DMS114 treated with DMSO at 0.1 percent for 48 hours (cell line): Measurements from ENCODE around the gene COG8.
"Not testable (repeated sequence)": the region's sequence is repeated elsewhere in the genome, so short reads cannot be mapped to it uniquely, and the experiment has no call there.

Source experiments
- DNase-seq: peaks from one replicate; lab custom pipeline; 2025; ENCODE audit not compliant: unreplicated experiment; lab: John Stamatoyannopoulos, UW

Gene COG8

DNA sequence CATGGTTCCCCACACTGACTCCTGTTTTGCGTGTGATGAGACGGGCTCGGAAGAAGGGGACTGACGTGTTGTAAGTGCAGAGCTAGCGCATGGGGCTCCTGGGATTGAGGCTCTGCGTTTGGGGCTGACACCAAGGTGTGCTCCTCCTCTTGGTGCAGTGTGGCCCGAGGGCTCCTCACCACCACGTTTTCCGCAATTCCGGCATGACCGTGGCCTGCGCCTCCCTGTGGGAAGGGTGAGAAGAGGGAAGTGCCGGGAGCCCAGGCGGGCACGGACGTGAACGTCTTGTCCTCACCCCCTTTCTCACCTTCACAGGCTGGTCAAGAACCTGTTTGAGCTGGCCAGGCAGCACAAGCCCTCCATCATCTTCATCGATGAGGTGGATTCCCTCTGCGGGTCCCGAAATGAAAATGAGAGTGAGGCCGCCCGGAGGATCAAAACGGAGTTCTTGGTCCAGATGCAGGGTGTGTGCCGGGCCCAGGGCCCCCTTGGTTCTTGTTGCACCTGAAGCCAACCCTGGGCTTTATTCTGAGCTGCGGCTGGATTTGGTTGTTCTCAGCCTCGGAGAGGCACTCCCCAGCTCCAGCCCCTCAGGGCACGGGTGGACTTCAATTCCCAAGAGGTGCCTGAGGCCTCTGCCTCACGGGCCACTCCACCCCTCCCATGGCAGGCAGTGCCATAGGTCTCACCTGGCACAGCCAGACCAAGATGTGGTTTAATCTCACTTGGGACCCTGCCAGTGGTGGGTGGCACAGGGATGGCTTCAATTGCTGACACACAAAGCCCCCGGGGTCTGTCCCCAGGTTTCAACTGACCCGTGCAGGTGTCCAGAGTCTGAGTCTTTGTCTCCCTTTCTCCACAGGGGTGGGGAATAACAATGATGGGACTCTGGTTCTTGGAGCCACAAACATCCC, 19.3 kb downstream of the COG8 start:
- no peak for DNase-seq

DNA sequence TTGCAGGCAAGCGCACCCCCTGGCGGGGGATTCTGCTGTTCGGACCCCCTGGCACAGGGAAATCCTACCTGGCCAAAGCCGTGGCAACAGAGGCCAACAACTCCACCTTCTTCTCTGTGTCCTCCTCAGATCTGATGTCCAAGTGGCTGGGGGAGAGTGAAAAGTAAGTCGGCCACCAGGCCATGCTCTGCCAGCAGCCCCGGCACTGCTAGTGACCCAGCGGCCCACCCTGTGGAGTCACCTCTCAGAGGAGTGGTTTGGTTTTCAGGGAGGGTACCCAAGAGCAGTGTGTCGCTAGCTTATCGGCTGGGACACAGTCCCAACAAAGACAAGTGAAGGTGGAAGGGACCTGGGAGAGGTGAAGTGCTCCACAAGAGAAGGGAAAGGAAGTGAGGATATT, 20.0 kb downstream of the COG8 start:
- DNase-seq, result no peak

DNA sequence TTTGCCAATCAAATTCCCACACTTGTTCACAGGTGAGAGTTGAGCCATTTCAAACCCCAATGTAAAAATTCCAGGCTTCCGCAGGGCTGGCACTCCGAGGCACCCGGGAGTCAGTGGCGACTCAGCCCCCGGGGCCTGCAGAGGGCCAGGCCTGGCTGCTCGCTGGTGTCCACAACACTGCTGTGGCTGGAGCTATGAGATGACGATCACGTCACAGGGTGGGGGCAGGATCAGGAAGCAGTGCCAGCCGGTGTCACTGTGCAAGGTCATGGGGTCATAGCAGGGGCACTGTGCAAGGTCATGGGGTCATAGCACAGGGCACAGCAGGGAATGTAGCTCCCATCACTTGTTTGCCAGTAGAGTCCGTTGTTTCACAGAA, 20.5 kb downstream of the COG8 start:
- no peak for DNase-seq

DNA sequence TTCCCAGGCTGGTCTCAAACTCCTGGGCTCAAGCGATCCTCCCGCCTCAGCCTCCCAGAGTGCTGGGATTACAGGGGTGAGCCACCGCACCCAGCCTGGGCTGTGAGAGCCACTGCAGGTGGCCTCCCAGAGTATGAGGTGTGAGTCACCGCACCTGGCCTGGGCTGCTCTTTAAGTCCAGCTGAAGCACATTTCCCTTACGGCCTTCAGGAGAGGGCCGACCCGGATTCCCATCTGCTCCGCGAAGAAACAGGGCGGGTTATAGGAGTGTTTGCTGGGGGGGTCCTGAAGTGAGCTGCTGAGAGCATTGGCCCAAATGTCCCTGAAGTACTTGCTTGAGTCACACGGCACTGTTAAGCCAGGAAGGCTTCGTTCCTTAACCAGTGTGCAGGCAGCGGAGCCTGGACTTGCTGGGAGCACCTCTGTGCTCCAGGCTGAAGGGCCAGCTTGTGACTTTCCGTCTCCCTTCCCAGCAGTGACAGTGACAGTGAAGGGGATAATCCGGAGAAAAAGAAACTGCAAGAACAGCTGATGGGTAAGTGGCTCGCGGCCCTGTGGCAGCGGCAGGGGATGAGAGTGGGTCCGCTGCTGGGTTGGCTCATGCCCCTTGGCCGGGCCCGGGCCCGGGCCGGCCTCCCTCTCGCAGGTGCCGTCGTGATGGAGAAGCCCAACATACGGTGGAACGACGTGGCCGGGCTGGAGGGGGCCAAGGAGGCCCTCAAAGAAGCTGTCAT, 21.0 kb downstream of the COG8 start:
- DNase-seq, result no peak

DNA sequence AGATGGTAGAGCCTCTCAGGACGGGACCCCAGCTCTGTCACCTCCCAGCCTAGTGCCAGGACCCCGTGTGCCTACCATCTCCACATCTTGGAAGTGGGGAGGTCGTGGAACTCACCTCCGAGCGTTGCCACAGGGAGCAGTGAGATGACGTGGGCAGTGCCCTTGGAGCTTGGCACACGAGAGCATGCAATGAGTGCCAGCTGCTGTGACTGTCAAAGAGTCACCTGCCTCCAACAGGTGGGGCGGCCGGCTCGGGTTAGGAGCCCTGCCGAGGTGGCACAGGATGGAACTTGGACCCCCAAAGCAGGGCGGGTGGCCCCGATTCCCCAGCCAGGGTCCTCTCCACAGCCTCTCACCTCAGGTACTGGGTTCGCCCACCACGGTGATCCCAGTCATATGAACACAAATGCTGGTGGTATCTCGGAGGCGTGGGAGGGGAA, 22.7 kb downstream of the COG8 start:
- DNase-seq, result no peak

DNA sequence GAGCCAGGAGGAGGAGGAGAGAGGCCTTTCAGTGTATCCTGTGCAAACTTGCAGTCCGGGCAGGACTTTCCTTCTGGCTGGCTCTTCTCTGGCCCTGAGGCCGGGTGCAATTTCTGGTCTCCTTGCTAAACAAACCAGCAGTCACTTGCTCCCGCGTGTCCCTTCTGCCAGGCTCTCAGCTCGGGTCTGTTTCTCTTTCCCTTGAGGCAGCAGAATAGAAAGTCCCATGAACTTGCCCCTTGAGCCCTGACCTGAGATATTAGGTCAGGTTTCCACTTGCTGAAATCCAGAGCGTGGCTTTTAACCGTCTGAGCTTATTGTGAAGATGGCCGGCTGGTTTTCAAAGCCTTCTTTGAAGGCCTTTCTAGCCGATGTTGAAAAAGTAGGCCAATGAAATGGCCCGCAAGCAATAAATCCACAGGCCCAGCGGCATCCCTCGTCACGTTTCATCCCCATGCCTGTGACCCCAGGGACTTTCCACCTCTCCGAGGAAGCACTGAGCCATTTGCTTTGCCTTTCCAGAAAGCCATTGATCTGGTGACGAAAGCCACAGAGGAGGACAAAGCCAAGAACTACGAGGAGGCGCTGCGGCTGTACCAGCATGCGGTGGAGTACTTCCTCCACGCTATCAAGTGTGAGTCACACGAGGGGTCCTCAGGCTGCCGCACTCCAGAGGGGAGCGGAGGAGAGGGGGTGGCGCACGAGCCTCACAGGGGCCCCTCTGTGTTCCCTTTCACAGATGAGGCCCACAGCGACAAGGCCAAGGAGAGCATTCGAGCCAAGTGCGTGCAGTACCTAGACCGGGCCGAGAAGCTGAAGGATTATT, 23.7 kb downstream of the COG8 start:
- DNase-seq, result no peak

DNA sequence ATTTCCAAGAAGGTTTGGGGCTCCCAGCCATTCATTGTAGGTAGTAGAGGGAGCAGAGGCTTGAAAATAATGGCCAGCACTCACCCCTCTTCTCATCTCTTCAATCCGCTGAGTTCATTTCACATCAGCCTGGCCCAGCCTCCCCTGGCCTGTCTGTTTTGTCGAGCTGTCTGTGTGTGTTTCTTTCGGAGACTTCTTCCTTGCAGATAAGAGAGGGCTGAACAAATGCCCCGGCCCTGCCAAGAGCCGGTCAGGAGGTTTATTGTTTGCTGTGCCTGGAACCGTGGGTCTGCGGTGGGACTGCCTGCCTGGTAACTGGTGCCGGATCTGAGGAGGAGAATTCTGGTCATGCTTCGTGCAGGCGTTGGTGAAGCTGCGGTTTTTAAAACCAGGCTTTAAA, 24.8 kb downstream of the COG8 start:
- no peak for DNase-seq

DNA sequence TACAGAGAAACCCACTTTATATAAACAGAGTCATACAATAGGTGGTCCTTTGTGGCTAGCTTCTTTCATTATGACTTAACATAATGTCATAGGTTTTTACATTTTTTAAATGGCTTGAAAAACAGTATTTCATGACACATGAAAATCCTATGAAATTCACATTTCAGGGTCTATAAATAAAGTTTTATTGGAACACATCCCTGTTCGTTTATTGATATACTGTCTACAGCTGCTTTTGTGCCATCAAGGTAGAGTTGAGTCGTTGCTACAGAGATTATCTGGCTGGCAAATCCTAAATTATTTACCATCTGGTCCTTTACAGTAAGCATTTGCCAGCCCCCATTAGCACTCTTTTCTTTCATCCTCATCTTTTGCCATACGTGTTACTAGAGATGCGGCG, 25.9 kb downstream of the COG8 start:
- DNase-seq, result no peak

DNA sequence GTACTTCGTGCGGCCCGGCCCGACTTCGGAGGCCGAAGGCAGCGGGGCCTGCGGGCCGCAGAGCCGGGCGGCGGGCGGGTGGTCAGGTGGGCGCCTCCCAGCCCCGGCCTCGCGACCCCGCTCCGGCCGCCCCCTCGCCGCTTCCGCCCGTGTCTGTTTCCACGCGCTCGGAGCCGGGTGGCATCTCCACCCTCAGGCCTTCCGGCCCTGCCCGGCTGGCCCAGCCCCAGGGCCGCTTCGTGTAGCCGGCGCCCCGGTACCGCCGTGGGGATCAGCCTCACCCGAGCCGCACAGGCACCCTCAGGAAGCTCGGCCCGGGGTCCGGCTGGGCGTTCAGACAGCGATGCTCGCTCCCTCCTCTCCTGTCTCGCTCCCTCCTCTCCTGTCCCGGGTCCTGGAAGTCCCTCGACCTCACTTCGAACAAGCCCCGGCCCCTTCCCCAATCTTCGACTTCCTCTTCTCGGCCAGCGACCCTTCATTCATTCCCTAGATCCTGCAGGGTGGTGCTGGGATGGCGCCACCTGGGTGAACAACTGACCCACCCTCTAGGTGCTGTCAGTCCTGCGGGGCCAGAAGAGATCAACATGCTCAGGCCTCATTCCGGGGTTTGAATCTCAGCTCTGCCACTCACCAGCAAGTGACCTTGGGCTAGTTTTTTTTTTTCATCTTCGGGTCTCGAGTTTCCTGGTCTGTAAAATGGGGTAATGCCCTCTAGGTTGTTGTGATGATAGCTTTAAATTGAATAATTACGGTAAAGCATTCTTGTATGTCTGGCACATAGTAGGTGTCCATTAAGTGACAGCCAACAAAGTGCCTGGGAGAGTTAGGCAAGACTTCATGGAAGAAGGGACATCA, 27.6 kb downstream of the COG8 start:
- no peak for DNase-seq

DNA sequence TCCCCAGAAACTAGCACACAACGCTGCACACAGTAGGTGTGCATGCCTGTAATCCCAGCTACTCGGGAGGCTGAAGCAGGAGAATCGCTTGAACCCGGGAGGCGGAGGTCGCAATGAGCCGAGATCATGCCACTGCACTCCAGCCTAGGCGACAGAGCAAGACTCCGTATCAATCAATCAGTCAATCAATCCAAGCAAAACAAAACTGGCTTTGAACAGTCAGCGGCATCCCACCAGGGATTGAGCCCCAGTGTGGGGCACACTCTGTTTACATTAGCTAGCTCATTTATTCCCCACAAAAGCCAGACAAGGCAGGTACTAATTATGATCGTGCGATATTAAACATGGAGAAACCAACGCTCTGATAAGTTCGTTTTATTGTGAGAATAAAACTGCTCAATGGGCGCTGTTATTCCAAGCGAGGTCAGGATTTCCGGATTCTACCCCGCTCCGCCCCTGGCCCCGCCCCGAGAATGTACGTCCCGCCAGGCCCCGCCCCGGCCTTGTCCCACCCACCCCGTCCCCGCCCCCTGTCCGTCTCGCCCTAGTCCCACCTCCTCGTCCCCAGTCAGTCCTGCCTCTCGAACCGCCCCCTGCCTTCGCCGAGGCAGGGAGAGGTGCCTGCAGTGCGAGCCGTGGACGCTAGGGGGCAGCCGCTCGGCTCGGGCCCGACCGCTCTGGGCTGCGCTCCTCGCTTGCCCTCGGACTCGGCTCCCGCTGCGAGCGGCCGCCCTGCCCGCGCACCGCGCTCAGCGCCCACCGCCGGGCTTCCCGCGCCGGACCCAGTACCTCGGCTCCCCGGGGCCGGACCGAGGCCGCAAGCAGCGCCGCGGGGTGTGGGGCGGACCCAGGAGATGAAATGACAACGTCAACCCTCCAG, 28.5 kb downstream of the COG8 start, which contains the start of gene VPS4A:
Gene VPS4A, plus strand, starts transcription at position 698 of the 880 bp plus-strand sequence. Its CDS starts 162 bp downstream, at position 860.
- DNase-seq, result peak; percentile 93

DNA sequence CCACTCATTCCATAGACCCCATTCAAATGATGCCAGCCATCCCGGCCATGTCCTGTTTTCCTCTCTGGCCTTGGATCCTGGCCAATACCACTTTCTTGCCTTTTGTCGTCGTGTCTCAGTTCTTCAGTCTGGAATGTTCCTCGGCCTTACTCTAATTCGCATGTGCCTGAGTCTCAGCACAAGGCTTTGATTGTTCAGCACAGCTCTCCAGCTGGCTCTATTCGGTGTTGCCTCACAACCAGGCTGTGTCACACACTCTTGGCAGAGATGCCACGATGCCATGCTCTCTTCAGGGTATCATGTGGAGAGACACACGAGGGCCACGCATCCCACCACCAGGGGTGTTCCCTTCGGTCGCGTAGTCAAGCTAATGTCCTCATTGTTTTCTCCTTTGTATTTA, 30.0 kb downstream of the COG8 start:
- no peak for DNase-seq

DNA sequence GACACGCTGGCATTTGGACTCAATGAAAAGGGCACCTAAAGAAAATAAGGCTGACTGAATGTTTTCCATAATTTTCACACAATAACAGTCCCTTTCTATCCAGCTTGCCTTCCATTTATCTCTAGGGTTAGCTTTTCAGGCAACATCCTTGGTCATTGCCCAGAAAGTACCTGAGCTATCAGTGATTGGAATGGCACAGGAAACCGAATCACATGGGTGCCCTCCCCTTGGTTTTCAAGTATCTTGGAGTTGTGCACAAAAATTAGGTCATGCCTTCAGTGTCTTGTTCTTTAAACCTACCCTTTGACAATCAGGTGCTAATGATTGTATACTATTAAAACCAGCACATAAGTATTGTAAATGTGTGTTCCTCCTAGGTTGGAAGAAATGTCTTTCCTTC, 31.5 kb downstream of the COG8 start:
- no peak for DNase-seq

DNA sequence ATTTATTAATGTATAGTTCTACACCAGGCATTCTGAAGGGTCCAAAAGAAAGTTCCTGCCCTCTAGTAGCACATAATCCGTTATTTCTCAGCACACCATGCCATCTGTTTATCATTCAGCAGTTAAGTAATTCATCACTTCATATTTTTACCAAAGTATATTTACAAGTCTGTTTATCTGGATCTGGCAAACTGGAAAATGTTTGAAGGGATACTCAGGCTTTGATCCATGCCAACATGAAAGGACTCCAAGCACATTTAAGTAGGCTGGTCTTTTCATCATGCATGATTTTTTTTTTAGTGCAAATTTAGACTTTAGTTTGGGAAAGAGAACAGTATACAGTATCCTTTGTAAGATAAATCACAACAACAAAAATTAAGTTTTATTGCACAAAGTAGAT, 32.3 kb downstream of the COG8 start:
- DNase-seq, result no peak

DNA sequence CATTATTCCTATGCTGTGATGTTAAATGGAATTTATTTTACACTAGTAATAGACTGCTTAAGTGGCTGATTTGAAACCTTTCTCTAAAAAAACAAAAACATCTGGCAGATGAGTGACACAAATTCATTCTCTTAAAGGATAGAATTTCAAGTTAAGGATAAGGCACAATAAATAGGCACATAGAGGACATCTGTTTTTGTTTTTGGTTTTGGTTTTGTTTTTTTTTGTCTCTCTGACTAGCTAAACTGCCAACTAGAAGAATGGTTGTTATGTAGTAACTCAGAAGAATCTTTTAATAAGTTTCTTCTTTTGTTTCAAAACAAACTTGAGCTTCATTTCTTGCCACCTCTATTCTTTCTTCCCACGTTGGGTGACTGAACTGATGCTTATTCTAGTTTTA, 33.3 kb downstream of the COG8 start:
- no peak for DNase-seq

DNA sequence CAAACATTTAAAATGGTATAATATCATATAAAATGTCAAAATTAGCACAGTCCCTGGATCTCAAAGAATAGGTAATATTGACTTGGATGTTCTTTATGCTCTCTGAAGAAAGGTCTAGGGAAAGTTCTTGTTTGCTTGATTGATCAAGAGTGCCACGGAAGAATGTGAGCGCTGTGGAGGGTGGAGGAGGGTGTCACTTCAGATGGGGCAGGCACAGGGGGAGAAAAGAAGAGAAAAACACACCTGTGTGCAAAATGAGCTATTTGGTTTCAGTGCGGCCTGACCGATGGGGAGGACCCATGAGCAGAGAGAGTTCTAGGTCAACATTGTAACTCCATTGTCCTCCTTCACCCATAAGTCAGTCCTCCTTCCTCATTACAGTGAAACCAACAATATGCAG, 37.1 kb downstream of the COG8 start:
- no peak for DNase-seq

DNA sequence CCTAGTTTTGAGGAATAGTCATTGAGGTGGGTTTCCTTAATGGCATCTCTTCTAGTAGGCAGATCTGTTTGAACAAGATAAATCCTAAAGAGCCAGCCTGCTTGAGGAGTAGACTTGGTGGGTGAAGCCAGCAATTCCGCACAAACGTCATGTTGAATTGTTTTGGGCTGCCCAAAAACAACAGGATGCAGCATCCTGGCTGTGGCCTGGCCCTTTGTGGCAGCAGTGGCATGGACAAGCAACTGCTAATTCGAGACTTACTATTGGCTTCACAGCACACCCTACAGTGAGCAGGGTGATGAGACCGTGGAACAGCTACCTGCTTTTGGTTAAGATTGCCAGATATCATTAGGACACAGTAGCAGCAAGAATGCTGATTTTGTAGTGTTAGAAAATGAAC, 37.5 kb downstream of the COG8 start:
- DNase-seq, result no peak

DNA sequence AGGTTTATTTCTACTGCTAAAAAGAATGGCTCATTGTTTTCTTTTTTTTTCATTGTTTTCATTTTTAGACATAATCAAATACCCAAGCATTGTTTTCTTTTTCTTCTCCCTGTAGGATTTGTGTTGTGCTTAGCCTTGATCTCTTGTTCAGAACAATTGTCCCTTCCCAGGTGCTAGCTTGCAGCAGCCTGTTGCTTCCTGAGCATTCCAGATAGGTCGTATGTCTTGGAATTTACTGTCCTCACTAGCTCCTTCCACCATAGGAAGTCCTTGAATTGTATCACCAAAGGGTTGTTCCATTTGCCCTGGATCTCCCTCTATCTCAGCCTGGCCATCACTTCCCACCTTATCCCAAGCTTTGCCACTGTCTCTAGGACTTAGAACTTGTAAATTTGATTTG, 38.2 kb downstream of the COG8 start:
- DNase-seq, result no peak

DNA sequence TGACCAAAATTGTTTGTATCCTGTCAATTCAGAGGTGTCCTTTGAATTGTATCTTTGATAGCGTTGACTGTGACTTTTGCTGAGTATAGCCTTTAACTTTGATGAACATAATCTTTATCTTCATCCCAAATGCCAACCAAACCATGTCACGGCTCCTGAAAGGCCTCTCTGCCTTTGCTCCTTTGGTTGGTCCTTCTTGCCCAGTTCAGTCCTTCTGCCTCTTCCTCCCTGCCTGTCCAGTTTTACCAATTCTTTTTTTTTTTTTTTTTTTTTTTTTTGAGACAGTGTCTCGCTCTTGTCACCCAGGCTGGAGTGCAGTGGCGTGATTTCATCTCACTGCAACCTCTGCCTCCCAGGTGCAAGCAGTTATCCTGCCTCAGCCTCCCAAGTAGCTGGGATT, 41.1 kb downstream of the COG8 start:
- no peak for DNase-seq

DNA sequence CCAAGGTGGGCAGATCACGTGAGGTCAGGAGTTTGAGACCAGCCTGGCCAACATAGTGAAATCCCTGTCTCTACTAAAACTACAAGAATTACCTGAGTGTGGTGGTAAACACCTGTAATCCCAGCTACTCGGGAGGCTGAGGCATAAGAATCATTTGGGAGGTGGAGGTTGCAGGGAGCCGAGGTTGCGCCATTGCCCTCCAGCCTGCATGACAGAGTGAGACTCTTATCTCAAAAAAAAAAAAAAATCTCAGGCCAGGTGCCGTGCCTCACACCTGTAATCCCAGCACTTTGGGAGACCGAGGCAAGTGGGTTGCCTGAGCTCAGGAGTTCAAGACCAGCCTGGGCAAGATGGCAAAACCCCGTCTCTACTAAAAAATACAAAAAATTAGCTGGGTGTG, 42.6 kb downstream of the COG8 start:
- not testable (repeated sequence) for DNase-seq

DNA sequence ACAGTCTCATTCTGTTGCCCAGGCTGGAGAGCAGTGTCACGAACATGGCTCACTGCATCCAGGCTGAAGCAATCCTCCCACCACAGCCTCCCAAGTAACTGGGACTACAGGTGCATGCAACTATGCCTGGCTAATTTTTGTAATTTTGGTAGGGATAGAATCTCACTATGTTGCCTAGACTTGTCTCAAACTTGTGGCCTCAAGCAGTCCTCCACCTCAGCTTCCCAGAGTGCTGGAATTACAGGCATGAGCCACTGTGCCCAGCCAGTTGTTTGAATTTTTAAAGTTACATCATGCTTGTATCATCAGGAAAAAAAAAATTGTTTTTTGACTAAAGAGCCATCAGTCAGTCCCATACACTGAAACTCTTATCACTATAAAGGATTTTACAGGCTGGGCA, 45.3 kb downstream of the COG8 start:
- DNase-seq, result no peak
